PC-3 (cell line): ENCODE results near the gene NELFE.
"Not testable (repeated sequence)": the region's sequence is repeated elsewhere in the genome, so short reads cannot be mapped to it uniquely, and the experiment has no call there.

Experiments used
- CTCF ChIP-seq: fragments of 300-600 bp; sonication (generic); conservative IDR thresholded peaks from 2 replicates; pipeline ENCODE4 v1.5.1; 2017; ENCODE audit warnings: antibody characterized with exemption, low read depth, mild to moderate bottlenecking, low read length
- EZH2 ChIP-seq: fragments of 300-600 bp; sonication (generic); IDR thresholded peaks from one replicate; pipeline ENCODE4 v1.6.1; 2017; ENCODE audit warnings: antibody characterized with exemption, mild to moderate bottlenecking, low read length; ENCODE audit not compliant: unreplicated experiment
- EZH2phosphoT487 ChIP-seq: fragments of 300-600 bp; sonication (generic); IDR thresholded peaks from 2 replicates; pipeline ENCODE4 v1.6.1; 2018; ENCODE audit warnings: mild to moderate bottlenecking, antibody characterized with exemption, low read length, borderline replicate concordance

DNA sequence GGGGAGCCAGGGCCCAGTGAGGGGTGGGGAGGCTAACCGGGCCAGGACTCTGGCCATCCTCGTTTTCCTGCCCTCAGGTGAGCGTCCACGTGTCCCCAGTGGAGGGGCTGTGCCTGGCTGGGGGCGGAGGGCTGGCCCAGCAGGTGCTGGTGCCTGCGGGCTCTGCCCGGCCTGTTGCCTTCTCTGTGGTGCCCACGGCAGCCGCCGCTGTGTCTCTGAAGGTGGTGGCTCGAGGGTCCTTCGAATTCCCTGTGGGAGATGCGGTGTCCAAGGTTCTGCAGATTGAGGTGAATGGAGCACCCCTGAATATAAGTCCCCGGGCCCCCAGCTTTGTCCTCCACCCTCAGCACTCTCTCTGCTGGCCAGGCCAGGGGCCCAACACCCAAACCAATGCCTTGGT, 35.6 kb upstream of the NELFE start:
- not testable (repeated sequence) for TF ChIP-seq CTCF, EZH2phosphoT487, EZH2
